GM12865 (cell line): ENCODE measurements around the gene IFT172.
"Not testable (repeated sequence)": the region's sequence is repeated elsewhere in the genome, so short reads cannot be mapped to it uniquely, and the experiment has no call there.

Experiments
- DNase-seq: peaks from one replicate; pipeline ENCODE4 v3.0.0; 2010; ENCODE audit warnings: low read depth
- H3K4me3 ChIP-seq: 2 replicates; pipeline ENCODE4 v1.5.1; 2011; ENCODE audit warnings: mild to moderate bottlenecking, low read depth, low read length, control low read depth
- CTCF ChIP-seq: IDR thresholded peaks from 2 replicates; pipeline ENCODE4 v1.5.1; 2011; ENCODE audit warnings: low read length, control low read depth, low read depth, inconsistent platforms; ENCODE audit not compliant: insufficient read depth; ENCODE audit errors: missing control alignments

Gene IFT172

GRCh38 chr2:27489498-27490397, at the start of gene IFT172:
Gene IFT172, minus strand, starts transcription at chr2:27489743. Its CDS starts 90 bp downstream, at chr2:27489653.
- peak; percentile 99 for DNase-seq
- peak within 1 kb of the TSS; percentile 62 for H3K4me3 ChIP-seq
- TF ChIP-seq CTCF = no peak

GRCh38 chr2:27538839-27539450, 49.4 kb upstream of the IFT172 start:
- not testable (repeated sequence) for H3K4me3 ChIP-seq, DNase-seq

- DNase-seq = no peak
- no peak for TF ChIP-seq CTCF
- no peak overlapping the region for H3K4me3 ChIP-seq
These were observed 47.7 kb upstream of the IFT172 start for GRCh38 chr2:27537287-27537686.

- DNase-seq = no peak
- no peak overlapping the region for H3K4me3 ChIP-seq
- no peak for TF ChIP-seq CTCF
These were observed 42.4 kb upstream of the IFT172 start for GRCh38 chr2:27531983-27532382.

- no peak overlapping the region for H3K4me3 ChIP-seq
- TF ChIP-seq CTCF = no peak
- DNase-seq = no peak
These were observed 37.6 kb upstream of the IFT172 start for GRCh38 chr2:27527182-27527581.

- no peak overlapping the region for H3K4me3 ChIP-seq
- no peak for DNase-seq
- TF ChIP-seq CTCF = no peak
These were observed 32.9 kb upstream of the IFT172 start for GRCh38 chr2:27522400-27522945.

- DNase-seq = no peak
- H3K4me3 ChIP-seq = no peak overlapping the region
- no peak for TF ChIP-seq CTCF
These were observed 30.8 kb upstream of the IFT172 start for GRCh38 chr2:27520316-27520715.
